Measurements from ENCODE around the gene PROCA1. TPM values are rescaled to one million over a fixed set of nuclear protein-coding genes. Genes with fewer than 3 reads are reported as not detected.

The PROCA1 gene
- total and polyA plus RNA-seq, 9 of the 15 experiments (the other 6 are each of a cell fraction or from before 2014, with no cell fraction given): 0.78 to 16.2 (median 5.6) TPM

- TF ChIP-seq TAF9B (IDR thresholded peaks at IDR 0.05; ENCODE audit: partially characterized antibody) (no peak), EHMT2 (IDR thresholded peaks at IDR 0.05) (no peak), TARDBP (IDR thresholded peaks at IDR 0.05) (peak; percentile 68), SP2 (IDR thresholded peaks at IDR 0.05; ENCODE audit: extremely low read depth, low read depth, low read length, poor library complexity, severe bottlenecking) (no peak), ZBTB1 (CRISPR knock-in tag; IDR thresholded peaks at IDR 0.05; ENCODE audit: borderline replicate concordance, low read depth) (no peak; the same call in 1 of the 2 replicates), ZSCAN32 (CRISPR knock-in tag; IDR thresholded peaks at IDR 0.05) (no peak), BCOR (IDR thresholded peaks at IDR 0.05) (no peak), SMARCA5 (IDR thresholded peaks at IDR 0.05) (no peak), CEBPG (CRISPR knock-in tag; IDR thresholded peaks at IDR 0.05) (no peak; the same call in 1 of the 2 replicates), CEBPG (tag; conservative IDR thresholded peaks at IDR 0.05 in 1 of 2, IDR thresholded peaks at IDR 0.05 in 1 of 2) (no peak), ESRRA (IDR thresholded peaks at IDR 0.05; ENCODE audit: borderline replicate concordance, low read depth) (0 out of 2 replicates have a peak, but pooled peaks have one; percentile 36), PML (IDR thresholded peaks at IDR 0.05; ENCODE audit: low read length) (peak; percentile 63; the same call in 1 of the 2 replicates), KDM4B (IDR thresholded peaks at IDR 0.05; ENCODE audit: borderline replicate concordance in 2 of 2, low read depth in 1 of 2) (no peak)
- TF ChIP-seq, protein P1, sequence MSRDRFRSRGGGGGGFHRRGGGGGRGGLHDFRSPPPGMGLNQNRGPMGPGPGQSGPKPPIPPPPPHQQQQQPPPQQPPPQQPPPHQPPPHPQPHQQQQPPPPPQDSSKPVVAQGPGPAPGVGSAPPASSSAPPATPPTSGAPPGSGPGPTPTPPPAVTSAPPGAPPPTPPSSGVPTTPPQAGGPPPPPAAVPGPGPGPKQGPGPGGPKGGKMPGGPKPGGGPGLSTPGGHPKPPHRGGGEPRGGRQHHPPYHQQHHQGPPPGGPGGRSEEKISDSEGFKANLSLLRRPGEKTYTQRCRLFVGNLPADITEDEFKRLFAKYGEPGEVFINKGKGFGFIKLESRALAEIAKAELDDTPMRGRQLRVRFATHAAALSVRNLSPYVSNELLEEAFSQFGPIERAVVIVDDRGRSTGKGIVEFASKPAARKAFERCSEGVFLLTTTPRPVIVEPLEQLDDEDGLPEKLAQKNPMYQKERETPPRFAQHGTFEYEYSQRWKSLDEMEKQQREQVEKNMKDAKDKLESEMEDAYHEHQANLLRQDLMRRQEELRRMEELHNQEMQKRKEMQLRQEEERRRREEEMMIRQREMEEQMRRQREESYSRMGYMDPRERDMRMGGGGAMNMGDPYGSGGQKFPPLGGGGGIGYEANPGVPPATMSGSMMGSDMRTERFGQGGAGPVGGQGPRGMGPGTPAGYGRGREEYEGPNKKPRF (IDR thresholded peaks at IDR 0.05; ENCODE audit: low read depth, low read length): no peak
- TF ChIP-seq, protein P2, sequence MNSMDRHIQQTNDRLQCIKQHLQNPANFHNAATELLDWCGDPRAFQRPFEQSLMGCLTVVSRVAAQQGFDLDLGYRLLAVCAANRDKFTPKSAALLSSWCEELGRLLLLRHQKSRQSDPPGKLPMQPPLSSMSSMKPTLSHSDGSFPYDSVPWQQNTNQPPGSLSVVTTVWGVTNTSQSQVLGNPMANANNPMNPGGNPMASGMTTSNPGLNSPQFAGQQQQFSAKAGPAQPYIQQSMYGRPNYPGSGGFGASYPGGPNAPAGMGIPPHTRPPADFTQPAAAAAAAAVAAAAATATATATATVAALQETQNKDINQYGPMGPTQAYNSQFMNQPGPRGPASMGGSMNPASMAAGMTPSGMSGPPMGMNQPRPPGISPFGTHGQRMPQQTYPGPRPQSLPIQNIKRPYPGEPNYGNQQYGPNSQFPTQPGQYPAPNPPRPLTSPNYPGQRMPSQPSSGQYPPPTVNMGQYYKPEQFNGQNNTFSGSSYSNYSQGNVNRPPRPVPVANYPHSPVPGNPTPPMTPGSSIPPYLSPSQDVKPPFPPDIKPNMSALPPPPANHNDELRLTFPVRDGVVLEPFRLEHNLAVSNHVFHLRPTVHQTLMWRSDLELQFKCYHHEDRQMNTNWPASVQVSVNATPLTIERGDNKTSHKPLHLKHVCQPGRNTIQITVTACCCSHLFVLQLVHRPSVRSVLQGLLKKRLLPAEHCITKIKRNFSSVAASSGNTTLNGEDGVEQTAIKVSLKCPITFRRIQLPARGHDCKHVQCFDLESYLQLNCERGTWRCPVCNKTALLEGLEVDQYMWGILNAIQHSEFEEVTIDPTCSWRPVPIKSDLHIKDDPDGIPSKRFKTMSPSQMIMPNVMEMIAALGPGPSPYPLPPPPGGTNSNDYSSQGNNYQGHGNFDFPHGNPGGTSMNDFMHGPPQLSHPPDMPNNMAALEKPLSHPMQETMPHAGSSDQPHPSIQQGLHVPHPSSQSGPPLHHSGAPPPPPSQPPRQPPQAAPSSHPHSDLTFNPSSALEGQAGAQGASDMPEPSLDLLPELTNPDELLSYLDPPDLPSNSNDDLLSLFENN (IDR thresholded peaks at IDR 0.05; ENCODE audit: low read depth in 2 of 2, low read length in 2 of 2): no peak
Measured at GRCh38 chr17:28710861-28711722, 596 bp downstream of the PROCA1 start (continued).
